D721Med (cell line): ENCODE results near the gene LDLRAP1.

Experiments used
- DNase-seq: peaks from one replicate; pipeline ENCODE4 v3.0.0; 2011; ENCODE audit warnings: low spot score; ENCODE audit not compliant: insufficient read length
- FAIRE-seq: peaks from 2 replicates; lab custom pipeline; 2011; peaks lifted over from hg19 to GRCh38; lab: Jason Lieb, UNC
- TF ChIP-seq, protein P1 (sequence below): IDR thresholded peaks from 2 replicates; pipeline ENCODE4 v1.5.1; 2012; ENCODE audit warnings: mild to moderate bottlenecking, control low read depth; ENCODE audit not compliant: insufficient read depth; ENCODE audit errors: missing control alignments

Gene LDLRAP1

DNA sequence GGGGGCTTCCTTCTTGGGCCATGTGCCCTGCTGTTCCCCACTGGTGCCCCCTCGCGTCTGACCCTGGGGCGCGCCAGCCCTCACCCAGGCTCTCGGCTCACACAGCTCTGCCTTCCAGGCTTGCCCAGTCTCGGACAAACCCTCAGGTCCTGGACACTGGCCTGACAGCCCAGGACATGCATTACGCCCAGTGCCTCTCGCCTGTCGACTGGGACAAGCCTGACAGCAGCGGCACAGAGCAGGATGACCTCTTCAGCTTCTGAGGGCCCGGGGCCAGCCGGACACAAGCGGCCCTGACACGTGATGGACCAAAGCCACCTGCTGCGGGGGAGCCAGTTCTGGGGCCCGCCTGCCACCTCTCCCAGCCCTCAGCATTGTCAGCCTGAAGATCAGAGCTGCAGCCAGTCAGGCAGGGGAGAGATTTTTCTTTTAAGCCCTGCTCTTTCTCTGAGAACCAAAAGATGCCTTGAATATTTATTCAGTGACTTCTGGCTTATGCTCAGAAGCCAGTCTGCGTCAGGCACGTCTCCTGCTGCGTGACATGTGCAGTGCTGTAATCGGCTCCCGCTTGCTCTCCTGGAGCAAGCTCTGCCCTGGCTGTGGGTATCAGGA lies 23.4 kb downstream of the LDLRAP1 start:
- DNase-seq = no peak
- no peak for FAIRE-seq
- TF ChIP-seq, protein P1, sequence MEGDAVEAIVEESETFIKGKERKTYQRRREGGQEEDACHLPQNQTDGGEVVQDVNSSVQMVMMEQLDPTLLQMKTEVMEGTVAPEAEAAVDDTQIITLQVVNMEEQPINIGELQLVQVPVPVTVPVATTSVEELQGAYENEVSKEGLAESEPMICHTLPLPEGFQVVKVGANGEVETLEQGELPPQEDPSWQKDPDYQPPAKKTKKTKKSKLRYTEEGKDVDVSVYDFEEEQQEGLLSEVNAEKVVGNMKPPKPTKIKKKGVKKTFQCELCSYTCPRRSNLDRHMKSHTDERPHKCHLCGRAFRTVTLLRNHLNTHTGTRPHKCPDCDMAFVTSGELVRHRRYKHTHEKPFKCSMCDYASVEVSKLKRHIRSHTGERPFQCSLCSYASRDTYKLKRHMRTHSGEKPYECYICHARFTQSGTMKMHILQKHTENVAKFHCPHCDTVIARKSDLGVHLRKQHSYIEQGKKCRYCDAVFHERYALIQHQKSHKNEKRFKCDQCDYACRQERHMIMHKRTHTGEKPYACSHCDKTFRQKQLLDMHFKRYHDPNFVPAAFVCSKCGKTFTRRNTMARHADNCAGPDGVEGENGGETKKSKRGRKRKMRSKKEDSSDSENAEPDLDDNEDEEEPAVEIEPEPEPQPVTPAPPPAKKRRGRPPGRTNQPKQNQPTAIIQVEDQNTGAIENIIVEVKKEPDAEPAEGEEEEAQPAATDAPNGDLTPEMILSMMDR = no peak

DNA sequence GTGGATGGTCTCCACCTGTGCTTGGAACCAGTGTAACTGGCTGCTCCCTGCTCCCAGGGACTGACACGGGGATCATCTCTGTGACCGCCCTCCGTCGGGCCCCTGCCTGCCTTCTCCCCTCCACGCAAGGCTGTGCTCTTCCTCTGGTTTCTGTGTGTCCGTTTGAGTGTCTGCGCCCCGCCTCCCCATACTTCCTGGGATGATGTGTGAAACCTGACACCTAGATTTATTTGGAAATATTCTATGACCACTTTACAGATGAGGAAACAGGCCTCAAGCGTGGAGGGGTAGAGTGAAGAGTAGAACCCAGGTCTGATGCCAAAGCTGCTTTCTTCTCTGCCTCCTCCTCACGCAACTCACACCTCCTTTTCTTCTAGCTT lies 24.3 kb downstream of the LDLRAP1 start:
- DNase-seq (no peak), FAIRE-seq (no peak)
- TF ChIP-seq, protein P1 = no peak

DNA sequence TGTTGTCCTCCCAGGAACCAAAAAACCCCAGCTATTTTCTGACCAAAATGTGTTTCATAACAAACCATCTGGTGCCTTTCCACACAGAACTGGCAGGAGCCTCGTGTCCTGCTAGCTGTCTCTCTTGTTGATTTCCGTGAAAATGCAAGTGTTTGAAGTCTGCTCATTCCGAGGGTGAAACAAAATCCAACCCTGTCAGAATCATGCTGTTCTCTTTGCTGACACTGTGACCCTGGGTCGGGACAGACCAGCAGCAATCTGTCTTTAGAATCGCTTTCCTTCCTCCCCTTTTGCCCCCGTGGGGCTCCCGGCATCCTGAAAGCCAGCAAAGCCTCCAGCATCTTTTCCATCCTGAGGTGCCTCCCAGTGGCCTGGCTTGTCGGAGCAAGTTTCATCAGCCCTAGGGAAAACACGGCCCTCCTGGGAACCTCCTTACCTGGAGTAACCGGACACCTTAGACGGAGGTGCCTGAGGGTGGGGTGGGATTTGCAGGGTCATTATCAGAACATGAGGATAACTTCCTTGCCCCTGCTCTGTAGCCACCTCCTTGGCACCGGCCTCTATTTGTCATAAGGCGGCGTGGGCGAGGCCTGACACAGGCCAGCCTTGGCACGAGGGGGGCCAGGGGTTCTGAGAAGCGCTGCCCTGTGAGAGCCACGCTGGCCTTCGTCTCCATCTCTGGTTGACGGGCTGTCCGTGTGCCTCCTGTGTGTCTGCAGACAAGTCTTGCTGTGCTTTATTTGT lies 24.9 kb downstream of the LDLRAP1 start:
- TF ChIP-seq, protein P1 = no peak
- FAIRE-seq (no peak), DNase-seq (no peak)

DNA sequence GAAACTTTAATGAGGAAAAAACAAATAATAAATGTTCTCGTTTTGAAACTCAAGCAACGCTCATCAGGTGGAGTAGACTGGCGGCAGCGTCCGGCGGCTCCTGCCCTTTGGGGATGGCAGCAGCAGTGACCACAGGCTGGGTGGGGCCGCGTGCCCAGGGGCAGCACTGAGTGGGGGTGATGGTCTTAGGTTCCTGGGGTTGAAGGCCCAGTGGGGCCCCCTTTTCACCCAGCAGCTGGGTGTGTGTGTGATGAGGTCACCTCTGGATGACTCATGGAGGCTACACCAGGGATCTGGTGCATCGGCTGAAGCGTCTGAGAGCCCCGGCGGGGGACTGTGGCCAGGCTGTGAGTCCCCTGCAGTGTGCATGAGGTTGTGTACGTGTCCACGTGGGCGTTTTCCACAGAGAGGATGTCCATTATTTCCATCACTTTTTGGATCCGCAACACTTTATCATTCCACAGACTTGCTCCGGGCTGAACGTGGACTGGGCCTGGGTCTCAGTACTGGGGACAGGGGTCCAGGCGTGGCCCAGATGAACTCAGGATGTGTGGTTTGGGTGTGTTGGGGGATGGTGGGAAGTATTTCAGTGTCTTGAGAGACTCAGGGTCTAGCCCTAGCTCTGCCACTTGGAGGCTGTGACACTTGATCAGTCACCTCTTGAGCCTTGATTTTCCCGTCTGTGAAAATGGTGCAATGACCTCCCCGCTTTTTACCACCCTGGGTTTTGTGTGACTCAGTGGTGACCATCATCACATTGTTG lies 25.6 kb downstream of the LDLRAP1 start:
- FAIRE-seq (no peak), DNase-seq (no peak)
- TF ChIP-seq, protein P1 = no peak

DNA sequence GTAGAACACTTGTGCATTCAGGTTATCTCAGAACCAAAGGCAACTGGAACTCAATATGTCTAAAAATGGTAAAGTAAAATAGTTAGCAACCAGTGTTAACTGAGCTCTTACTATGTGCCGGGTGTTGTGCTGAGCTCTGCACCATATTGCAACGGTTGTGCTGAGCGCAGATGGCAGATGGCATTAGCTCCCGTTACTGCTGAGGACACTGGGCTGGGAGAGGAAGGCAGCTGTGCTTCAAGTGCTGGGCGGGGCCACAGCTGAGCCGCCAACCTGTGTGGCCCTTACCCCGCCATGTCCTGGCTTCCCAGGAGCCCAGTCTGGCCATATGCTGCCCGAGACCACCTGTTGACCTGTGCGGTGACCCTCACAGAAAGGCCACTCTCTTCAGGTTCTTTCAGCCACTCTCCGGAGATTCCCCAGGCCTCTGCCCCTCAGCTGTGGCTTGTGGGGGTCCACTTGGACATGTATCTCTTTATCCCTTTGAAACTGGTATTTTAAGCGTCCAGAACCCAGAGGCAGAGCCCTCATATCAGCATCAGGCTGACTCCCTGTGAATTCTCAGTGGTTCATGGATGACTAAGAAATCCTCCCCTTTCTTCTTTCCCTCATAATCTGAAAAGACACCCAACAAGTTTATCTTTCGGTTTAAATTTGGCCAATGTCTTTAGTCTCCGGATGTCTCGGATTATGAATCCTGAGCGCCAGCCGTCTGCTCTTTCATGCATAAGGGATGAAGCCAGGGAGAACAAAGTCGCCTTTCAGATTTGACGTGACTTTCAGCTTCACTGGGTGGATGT lies 26.4 kb downstream of the LDLRAP1 start:
- TF ChIP-seq, protein P1 = no peak
- DNase-seq (no peak), FAIRE-seq (no peak)

DNA sequence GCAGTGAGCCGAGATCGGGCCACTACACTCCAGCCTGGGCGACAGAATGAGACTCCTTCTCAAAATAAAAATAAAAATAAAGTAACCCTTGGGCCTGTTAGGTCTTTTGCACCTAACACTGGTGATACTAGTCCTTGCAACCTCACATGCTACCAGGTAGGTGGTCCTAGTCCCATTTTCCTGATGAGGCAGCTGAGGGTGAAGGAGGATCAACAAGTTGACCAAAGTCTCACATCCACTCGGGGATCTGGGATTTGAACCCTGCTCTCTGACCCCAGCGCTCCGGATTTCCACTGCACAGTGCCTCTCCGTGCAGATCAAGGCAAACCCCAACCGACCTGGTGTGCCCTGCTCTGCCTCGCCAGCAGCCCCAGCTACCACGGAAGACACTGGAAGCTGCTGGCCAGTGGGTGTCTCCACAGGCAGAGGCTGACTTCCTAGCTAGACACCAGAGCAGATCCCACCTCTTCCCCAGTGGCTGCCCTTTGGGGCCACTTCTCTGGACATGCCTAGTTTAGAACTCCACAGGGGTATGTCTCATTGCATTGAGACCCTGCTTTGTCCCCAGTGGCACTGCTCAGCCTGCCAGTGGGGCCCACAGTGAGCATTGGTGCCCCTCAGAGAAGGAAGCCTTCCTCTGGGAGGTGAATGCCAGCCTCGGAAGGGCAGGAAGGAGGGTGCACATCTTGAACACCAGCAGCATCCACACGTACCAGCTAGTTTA lies 27.6 kb downstream of the LDLRAP1 start:
- DNase-seq (no peak), FAIRE-seq (no peak)
- TF ChIP-seq, protein P1 = no peak
